ENCODE measurements around the gene KRT77. TPM values are rescaled to one million over a fixed set of nuclear protein-coding genes. Genes with fewer than 3 reads are reported as not detected.
A peak's percentile ranks its signal among the peaks of the same experiment; 100 is the strongest.

Gene KRT77
- total RNA-seq, 6 donors from 2014 or later: not detected

- Histone ChIP-seq H3K27me3 (no peaks in the 10 kb centered on the region), H3K4me1 (no peaks in the 10 kb centered on the region), H3K9me3 (no peaks in the 10 kb centered on the region), H3K36me3 (no peaks in the 10 kb centered on the region), H3K27ac (no peak overlapping the region), H3K4me3 (no peak overlapping the region)
- ATAC-seq (ENCODE audit: low FRiP score in 2 of 2) (no peak), DNase-seq (no peak)
- 69 to 88% methylated on average over 4 of the region's 4 CpGs for WGBS, 2 donors
- no peak for TF ChIP-seq POLR2AphosphoS5 (IDR thresholded peaks at IDR 0.05)
- no peak for TF ChIP-seq POLR2A (IDR thresholded peaks at IDR 0.05)
- no peak for TF ChIP-seq CTCF (IDR thresholded peaks at IDR 0.05)
- TF ChIP-seq EP300 (IDR thresholded peaks at IDR 0.05): no peak
These were observed 46.7 kb downstream of the KRT77 start for GRCh38 chr12:52656616-52657015.

GRCh38 chr12:52655720-52656124 is 47.6 kb downstream of the KRT77 start:
- no peaks in the 10 kb centered on the region for H3K27me3 ChIP-seq
- DNase-seq (peak in 1 of 2 donors; percentile 35), ATAC-seq (ENCODE audit: low FRiP score in 2 of 2) (peak; percentile 28 to 51)
- WGBS, 2 donors: 38 to 58% methylated on average over 6 to 8 of the region's 8 CpGs
- H3K9me3 ChIP-seq: no peaks in the 10 kb centered on the region
- no peaks in the 10 kb centered on the region for H3K4me1 ChIP-seq
- no peak overlapping the region for H3K27ac ChIP-seq
- H3K36me3 ChIP-seq: no peaks in the 10 kb centered on the region
- TF ChIP-seq EP300 (IDR thresholded peaks at IDR 0.05): no peak
- TF ChIP-seq POLR2A (IDR thresholded peaks at IDR 0.05): no peak
- no peak for TF ChIP-seq POLR2AphosphoS5 (IDR thresholded peaks at IDR 0.05)
- no peak for TF ChIP-seq CTCF (IDR thresholded peaks at IDR 0.05)
- no peak overlapping the region for H3K4me3 ChIP-seq

- TF ChIP-seq EP300 (IDR thresholded peaks at IDR 0.05) (no peak), POLR2AphosphoS5 (IDR thresholded peaks at IDR 0.05) (no peak), CTCF (IDR thresholded peaks at IDR 0.05) (no peak), POLR2A (IDR thresholded peaks at IDR 0.05) (no peak)
- no peaks in the 10 kb centered on the region for H3K9me3 ChIP-seq
- DNase-seq (peak in 1 of 2 donors; percentile 30), ATAC-seq (ENCODE audit: low FRiP score in 2 of 2) (no peak)
- H3K27ac ChIP-seq: no peak overlapping the region
- no peaks in the 10 kb centered on the region for H3K4me1 ChIP-seq
- no peak overlapping the region for H3K4me3 ChIP-seq
- WGBS, 2 donors: 46 to 66% methylated on average over 6 of the region's 6 CpGs
- no peaks in the 10 kb centered on the region for H3K36me3 ChIP-seq
- H3K27me3 ChIP-seq: no peaks in the 10 kb centered on the region
These were observed 48.1 kb downstream of the KRT77 start for GRCh38 chr12:52655251-52655650.

- peak in 1 of 2 donors; percentile 60 for DNase-seq
- no peak for TF ChIP-seq CTCF (IDR thresholded peaks at IDR 0.05)
- TF ChIP-seq POLR2AphosphoS5 (IDR thresholded peaks at IDR 0.05): no peak
- TF ChIP-seq EP300 (IDR thresholded peaks at IDR 0.05): no peak
- Histone ChIP-seq H3K27ac (no peak within 1 kb of the TSS), H3K36me3 (no peaks in the 10 kb centered on the region), H3K27me3 (no peaks in the 10 kb centered on the region), H3K4me3 (no peak within 1 kb of the TSS), H3K9me3 (no peaks in the 10 kb centered on the region), H3K4me1 (no peaks in the 10 kb centered on the region)
- 91 to 97% methylated on average over 11 to 16 of the region's 16 CpGs for WGBS, 2 donors
- no peak for ATAC-seq (ENCODE audit: low FRiP score in 2 of 2)
These were observed 51.5 kb downstream of the KRT77 start, which contains the start of gene KRT2 for GRCh38 chr12:52651726-52652261. KRT2 (minus strand) TSS chr12:52652211; CDS start chr12:52652142, 69 bp downstream.

GRCh38 chr12:52650520-52651081 is 52.7 kb downstream of the KRT77 start:
- H3K4me1 ChIP-seq: no peaks in the 10 kb centered on the region
- no peak overlapping the region for H3K27ac ChIP-seq
- H3K36me3 ChIP-seq: no peaks in the 10 kb centered on the region
- no peak for TF ChIP-seq POLR2AphosphoS5 (IDR thresholded peaks at IDR 0.05)
- no peak for TF ChIP-seq EP300 (IDR thresholded peaks at IDR 0.05)
- no peak for TF ChIP-seq CTCF (IDR thresholded peaks at IDR 0.05)
- TF ChIP-seq POLR2A (IDR thresholded peaks at IDR 0.05): no peak
- H3K27me3 ChIP-seq: no peaks in the 10 kb centered on the region
- H3K9me3 ChIP-seq: no peaks in the 10 kb centered on the region
- WGBS, 2 donors: 76 to 82% methylated on average over 11 to 12 of the region's 12 CpGs
- ATAC-seq (ENCODE audit: low FRiP score in 2 of 2) (no peak), DNase-seq (no peak)
- no peak overlapping the region for H3K4me3 ChIP-seq
